Right lobe of liver (tissue), 6 donors: ENCODE results near the gene RPTOR. TPM values are rescaled to one million over a fixed set of nuclear protein-coding genes. Genes with fewer than 3 reads are reported as not detected.
"Not testable (repeated sequence)": the region's sequence is repeated elsewhere in the genome, so short reads cannot be mapped to it uniquely, and the experiment has no call there.

Experiments used
- ATAC-seq, 4 donors: fragments of 200-7000 bp; cut with Tn5 transposase; one replicate each; pipeline ENCODE4 v1.9.1; 2020; ENCODE audit warnings: mild to moderate bottlenecking in 4 of 4, moderate library complexity in 4 of 4
- DNase-seq, 3 donors: peaks; one replicate each; pipeline ENCODE4 v3.0.0-alpha.2; 2020
- H3K27ac ChIP-seq, 3 donors: fragments of 200-600 bp; one replicate each; pipeline ENCODE4 v1.8.0; 2022
- H3K27me3 ChIP-seq, 2 donors: fragments of 200-600 bp; one replicate each; pipeline ENCODE4 v1.8.0; 2022
- H3K36me3 ChIP-seq, 4 donors: fragments of 200-600 bp; sonication (generic) in 1 of 4; one replicate each; pipeline versions ENCODE4 v1.5.1 to v1.8.0; 2017 to 2022; ENCODE audit warnings: control low read depth in 1 of 4
- H3K4me1 ChIP-seq, 4 donors: fragments of 200-600 bp; sonication (generic) in 1 of 4; one replicate each; pipeline versions ENCODE4 v1.5.1 to v1.8.0; 2017 to 2022; ENCODE audit warnings: control low read depth in 1 of 4
- H3K4me3 ChIP-seq, 3 donors: fragments of 200-600 bp; one replicate each; pipeline ENCODE4 v1.8.0; 2022
- H3K9me3 ChIP-seq, 4 donors: fragments of 200-600 bp; sonication (generic) in 1 of 4; one replicate each; pipeline versions ENCODE4 v1.5.1 to v1.8.0; 2017 to 2022; ENCODE audit warnings: control low read depth in 1 of 4
- CTCF ChIP-seq, 4 donors: fragments of 200-600 bp in 3 of 4; fragments of 450-650 bp in 1 of 4; IDR thresholded peaks; one replicate each; pipeline versions ENCODE4 v1.5.1 to v1.8.0; 2016 to 2022; ENCODE audit warnings: antibody characterized with exemption in 4 of 4, mild to moderate bottlenecking in 2 of 4
- POLR2A ChIP-seq: fragments of 450-650 bp; IDR thresholded peaks from one replicate; pipeline ENCODE4 v1.6.1; 2017; ENCODE audit warnings: antibody characterized with exemption, mild to moderate bottlenecking
- whole genome bisulfite sequencing: methylation state at CpG from one replicate; pipeline ENCODE4 v1.1.6; 2018; ENCODE audit warnings: low coverage, low lambda C conversion rate; ENCODE audit not compliant: insufficient coverage; ENCODE audit errors: missing lambda C conversion rate; 5-methylcytosine and 5-hydroxymethylcytosine counted together
- intact Hi-C, 2 donors: fragments of 100-400 bp; cut with DNase I; formaldehyde crosslinking; loops; one replicate each; pipeline versions ENCODE4 v1.11.2 to v1.14.1; 2022
- total RNA-seq, 6 experiments: library from RNA; depleted of rRNA in 2 of 6; stranded (reverse); fragments of >200 nt in 2 of 6; fragmentation: NEBNext Ultra II Directional in 3 of 6; extraction: Animal tissue kit (Norgen Biotek cat#: 25700) in 3 of 6; gene quantifications; one replicate each; pipeline versions ENCODE4 v1.1.0 to v1.2.4, GENCODE V29; 2016 to 2023
- donor health status: DM: no; HTN: yes; CAD: no.
- donor health status: DM: no; HTN: no; CAD: no.
- donor health status: DM: no; HTN: no; CAD: no.
- donor health status: DM: no; HTN: yes; CAD: no.
- donor health status: DM: no; HTN: yes; CAD: no.

RPTOR gene
- total RNA-seq, 6 experiments from 2014 or later = 13.1 to 24.0 (median 15.5) TPM

GRCh38 chr17:80696456-80696855 lies 151.8 kb downstream of the RPTOR start:
- H3K4me3 ChIP-seq = no peak overlapping the region
- no peaks in the 10 kb centered on the region for H3K27me3 ChIP-seq
- 88% methylated on average over 1 of the region's 14 CpGs for WGBS
- DNase-seq = no peak
- no peaks in the 10 kb centered on the region for H3K9me3 ChIP-seq
- no peak overlapping the region for H3K27ac ChIP-seq
- peaks cover 0 to 4% (median 0%) of the 10 kb centered on the region in 4 donors for H3K4me1 ChIP-seq
- intact Hi-C loops = no loop called here
- TF ChIP-seq CTCF (IDR thresholded peaks at IDR 0.05) (no peak), POLR2A (no peak)
- no peak for ATAC-seq
- no peaks in the 10 kb centered on the region for H3K36me3 ChIP-seq

GRCh38 chr17:80696964-80697363 lies 152.3 kb downstream of the RPTOR start:
- TF ChIP-seq POLR2A = no peak
- TF ChIP-seq CTCF (IDR thresholded peaks at IDR 0.05) = no peak
- DNase-seq (no peak), ATAC-seq (no peak)
- no peaks in the 10 kb centered on the region for H3K36me3 ChIP-seq
- H3K27ac ChIP-seq = no peak overlapping the region
- H3K4me1 ChIP-seq = peaks cover 0 to 4% (median 0%) of the 10 kb centered on the region in 4 donors
- intact Hi-C loops = no loop called here
- H3K27me3 ChIP-seq = no peaks in the 10 kb centered on the region
- no peaks in the 10 kb centered on the region for H3K9me3 ChIP-seq
- 81% methylated on average over 3 of the region's 5 CpGs for WGBS
- no peak overlapping the region for H3K4me3 ChIP-seq

- WGBS = 81% methylated on average over 7 of the region's 14 CpGs
- no peak for DNase-seq
- intact Hi-C loops = no loop called here
- TF ChIP-seq CTCF (IDR thresholded peaks at IDR 0.05) (no peak), POLR2A (no peak)
- no peak for ATAC-seq
- no peaks in the 10 kb centered on the region for H3K27me3 ChIP-seq
- H3K9me3 ChIP-seq = no peaks in the 10 kb centered on the region
- H3K27ac ChIP-seq = no peak overlapping the region
- H3K36me3 ChIP-seq = no peaks in the 10 kb centered on the region
- peaks cover 0 to 4% (median 0%) of the 10 kb centered on the region in 4 donors for H3K4me1 ChIP-seq
- H3K4me3 ChIP-seq = no peak overlapping the region
Observed at GRCh38 chr17:80698297-80698696, 153.7 kb downstream of the RPTOR start.

GRCh38 chr17:80699205-80699604 lies 154.6 kb downstream of the RPTOR start:
- H3K27ac ChIP-seq, H3K4me3 ChIP-seq, H3K9me3 ChIP-seq, DNase-seq, H3K36me3 ChIP-seq, intact Hi-C loops, ATAC-seq, H3K27me3 ChIP-seq, H3K4me1 ChIP-seq: not testable (repeated sequence)
- no CpG with 5 or more reads among the region's 3 CpGs for WGBS

- TF ChIP-seq CTCF (IDR thresholded peaks at IDR 0.05) = no peak
- TF ChIP-seq POLR2A = no peak
- intact Hi-C loops = no loop called here
- DNase-seq = no peak
- Histone ChIP-seq H3K27me3 (no peaks in the 10 kb centered on the region), H3K4me1 (peaks cover 0 to 6% (median 0%) of the 10 kb centered on the region in 4 donors), H3K27ac (no peak overlapping the region), H3K36me3 (no peaks in the 10 kb centered on the region), H3K4me3 (no peak overlapping the region), H3K9me3 (no peaks in the 10 kb centered on the region)
- WGBS = no CpG with 5 or more reads among the region's 9 CpGs
- no peak for ATAC-seq
Observed at GRCh38 chr17:80701730-80702129, 157.1 kb downstream of the RPTOR start.
